IPS DF 6.9 (cell line): ENCODE results near the gene CDH4.
"Not testable (repeated sequence)": the region's sequence is repeated elsewhere in the genome, so short reads cannot be mapped to it uniquely, and the experiment has no call there.

Experiments used
- DNase-seq: peaks from one replicate; pipeline ENCODE4 v3.0.0-alpha.2; 2013; ENCODE audit warnings: low read depth, low spot score
- H3K27ac ChIP-seq: one replicate; pipeline ENCODE4 v1.5.1; 2013; ENCODE audit warnings: low read length, control low read depth
- H3K27me3 ChIP-seq: 2 replicates; pipeline ENCODE4 v1.6.1; 2013; ENCODE audit warnings: mild to moderate bottlenecking, low read length; ENCODE audit not compliant: control insufficient read depth, insufficient read depth
- H3K36me3 ChIP-seq: 2 replicates; pipeline ENCODE4 v1.6.1; 2013; ENCODE audit warnings: low read length; ENCODE audit not compliant: control insufficient read depth, insufficient read depth
- H3K4me1 ChIP-seq: 2 replicates; pipeline ENCODE4 v1.6.1; 2013; ENCODE audit warnings: low read length; ENCODE audit not compliant: control insufficient read depth, insufficient read depth
- H3K4me3 ChIP-seq: 2 replicates; pipeline ENCODE4 v1.5.1; 2013; ENCODE audit warnings: mild to moderate bottlenecking, low read length
- H3K9me3 ChIP-seq: 2 replicates; pipeline ENCODE4 v1.6.1; 2013; ENCODE audit warnings: low read length, inconsistent platforms; ENCODE audit not compliant: control insufficient read depth, insufficient read depth
- WGBS: extraction: QIAGEN DNeasy Blood & Tissue Kit; methylation state at CpG from one replicate; pipeline ENCODE4 v1.1.7; 2013; ENCODE audit warnings: mixed read lengths, missing lambda C conversion rate; ENCODE audit not compliant: insufficient read length, insufficient coverage; 5-methylcytosine and 5-hydroxymethylcytosine counted together

Gene CDH4

GRCh38 chr20:61939691-61940360 is 687.8 kb downstream of the CDH4 start:
- no CpG with 5 or more reads among the region's 13 CpGs for WGBS
- Histone ChIP-seq H3K27ac (no peak overlapping the region), H3K4me3 (no peak overlapping the region), H3K4me1 (no peaks in the 10 kb centered on the region; the same call in 1 of the 2 replicates), H3K27me3 (no peaks in the 10 kb centered on the region), H3K36me3 (no peaks in the 10 kb centered on the region), H3K9me3 (no peaks in the 10 kb centered on the region)
- no peak for DNase-seq

GRCh38 chr20:61940491-61940890 is 688.4 kb downstream of the CDH4 start:
- no CpG with 5 or more reads among the region's 17 CpGs for WGBS

GRCh38 chr20:61940976-61941720 is 689.1 kb downstream of the CDH4 start:
- no CpG with 5 or more reads among the region's 16 CpGs for WGBS
- Histone ChIP-seq H3K4me1 (no peaks in the 10 kb centered on the region), H3K9me3 (no peaks in the 10 kb centered on the region), H3K4me3 (no peak overlapping the region), H3K36me3 (no peaks in the 10 kb centered on the region), H3K27me3 (no peaks in the 10 kb centered on the region), H3K27ac (no peak overlapping the region)
- DNase-seq = no peak

More at GRCh38 chr20:61940491-61940890, 688.4 kb downstream of the CDH4 start:
- no peak overlapping the region for H3K4me3 ChIP-seq
- no peaks in the 10 kb centered on the region for H3K36me3 ChIP-seq
- no peaks in the 10 kb centered on the region for H3K9me3 ChIP-seq
- DNase-seq = no peak
- no peaks in the 10 kb centered on the region for H3K27me3 ChIP-seq
- H3K27ac ChIP-seq = no peak overlapping the region
- no peaks in the 10 kb centered on the region for H3K4me1 ChIP-seq

- no peaks in the 10 kb centered on the region for H3K27me3 ChIP-seq
- no CpG with 5 or more reads among the region's 16 CpGs for WGBS
Observed at GRCh38 chr20:61941721-61942405, 689.8 kb downstream of the CDH4 start.

GRCh38 chr20:61942526-61942925 is 690.5 kb downstream of the CDH4 start:
- DNase-seq = no peak
- H3K27me3 ChIP-seq = no peaks in the 10 kb centered on the region
- no CpG with 5 or more reads among the region's 9 CpGs for WGBS

More at GRCh38 chr20:61941721-61942405, 689.8 kb downstream of the CDH4 start:
- no peaks in the 10 kb centered on the region for H3K9me3 ChIP-seq
- H3K4me3 ChIP-seq = no peak overlapping the region
- H3K27ac ChIP-seq = no peak overlapping the region
- DNase-seq = no peak
- H3K4me1 ChIP-seq = no peaks in the 10 kb centered on the region
- no peaks in the 10 kb centered on the region for H3K36me3 ChIP-seq

GRCh38 chr20:61944967-61945366 is 692.9 kb downstream of the CDH4 start:
- not testable (repeated sequence) for H3K4me3 ChIP-seq, DNase-seq
- no CpG with 5 or more reads among the region's 34 CpGs for WGBS

More at GRCh38 chr20:61942526-61942925, 690.5 kb downstream of the CDH4 start:
- Histone ChIP-seq H3K27ac (no peak overlapping the region), H3K4me1 (no peaks in the 10 kb centered on the region), H3K36me3 (no peaks in the 10 kb centered on the region), H3K9me3 (no peaks in the 10 kb centered on the region), H3K4me3 (no peak overlapping the region)

GRCh38 chr20:61945495-61945894 is 693.4 kb downstream of the CDH4 start:
- WGBS = no CpG with 5 or more reads among the region's 29 CpGs
- not testable (repeated sequence) for DNase-seq, H3K27ac ChIP-seq, H3K36me3 ChIP-seq, H3K4me1 ChIP-seq, H3K9me3 ChIP-seq, H3K4me3 ChIP-seq, H3K27me3 ChIP-seq

More at GRCh38 chr20:61944967-61945366, 692.9 kb downstream of the CDH4 start:
- not testable (repeated sequence) for H3K27me3 ChIP-seq, H3K4me1 ChIP-seq, H3K27ac ChIP-seq, H3K36me3 ChIP-seq, H3K9me3 ChIP-seq

GRCh38 chr20:61948056-61948455 is 696.0 kb downstream of the CDH4 start:
- WGBS = no CpG with 5 or more reads among the region's 28 CpGs

GRCh38 chr20:61948586-61949362 is 696.7 kb downstream of the CDH4 start:
- no CpG with 5 or more reads among the region's 22 CpGs for WGBS
- no peak for DNase-seq
- Histone ChIP-seq H3K4me3 (no peak overlapping the region), H3K36me3 (no peaks in the 10 kb centered on the region), H3K27me3 (no peaks in the 10 kb centered on the region), H3K9me3 (no peaks in the 10 kb centered on the region), H3K4me1 (peaks cover 2% of the 10 kb centered on the region), H3K27ac (no peak overlapping the region)

More at GRCh38 chr20:61948056-61948455, 696.0 kb downstream of the CDH4 start:
- not testable (repeated sequence) for H3K36me3 ChIP-seq, DNase-seq, H3K27ac ChIP-seq, H3K9me3 ChIP-seq, H3K4me3 ChIP-seq, H3K27me3 ChIP-seq, H3K4me1 ChIP-seq

- Histone ChIP-seq H3K27me3 (no peaks in the 10 kb centered on the region), H3K27ac (no peak overlapping the region), H3K9me3 (no peaks in the 10 kb centered on the region), H3K4me3 (no peak overlapping the region), H3K4me1 (peaks cover 2% of the 10 kb centered on the region), H3K36me3 (no peaks in the 10 kb centered on the region)
- no peak for DNase-seq
- WGBS = no CpG with 5 or more reads among the region's 7 CpGs
Observed at GRCh38 chr20:61949363-61949713, 697.3 kb downstream of the CDH4 start.
